ENCODE data around the gene GXYLT1. TPM values are rescaled to one million over a fixed set of nuclear protein-coding genes. Genes with fewer than 3 reads are reported as not detected.

The GXYLT1 gene
- total and polyA plus RNA-seq, 9 of the 15 experiments (the other 6 are each of a cell fraction or from before 2014, with no cell fraction given), result 1.4 to 9.3 (median 5.5) TPM

- no peak for TF ChIP-seq RREB1 (CRISPR knock-in tag; IDR thresholded peaks at IDR 0.05)
- TF ChIP-seq ZNF583 (CRISPR knock-in tag; IDR thresholded peaks at IDR 0.05), result no peak
- TF ChIP-seq HBP1 (CRISPR knock-in tag; IDR thresholded peaks at IDR 0.05), result no peak
- no peak for TF ChIP-seq HDGF (IDR thresholded peaks at IDR 0.05)
- TF ChIP-seq REST (IDR thresholded peaks at IDR 0.05; ENCODE audit: borderline replicate concordance), result 0 out of 2 replicates have a peak, but pooled peaks have one; percentile 10
- no peak for TF ChIP-seq REST (CRISPR knock-in tag; IDR thresholded peaks at IDR 0.05; ENCODE audit: low read depth)
- no peak for TF ChIP-seq HNRNPUL1 (IDR thresholded peaks at IDR 0.05; ENCODE audit: low read length)
- no peak for TF ChIP-seq ZC3H4 (CRISPR knock-in tag; IDR thresholded peaks at IDR 0.05; ENCODE audit: borderline replicate concordance)
- TF ChIP-seq JUNB (CRISPR knock-in tag; conservative IDR thresholded peaks at IDR 0.05), result no peak
- no peak for TF ChIP-seq E2F1 (CRISPR knock-in tag; IDR thresholded peaks at IDR 0.05)
- TF ChIP-seq EHMT2 (IDR thresholded peaks at IDR 0.05), result no peak
Observed at GRCh38 chr12:42039176-42039575, 105.5 kb downstream of the GXYLT1 start (continued).
